ENCODE measurements around the gene PTPRN2.

DNA sequence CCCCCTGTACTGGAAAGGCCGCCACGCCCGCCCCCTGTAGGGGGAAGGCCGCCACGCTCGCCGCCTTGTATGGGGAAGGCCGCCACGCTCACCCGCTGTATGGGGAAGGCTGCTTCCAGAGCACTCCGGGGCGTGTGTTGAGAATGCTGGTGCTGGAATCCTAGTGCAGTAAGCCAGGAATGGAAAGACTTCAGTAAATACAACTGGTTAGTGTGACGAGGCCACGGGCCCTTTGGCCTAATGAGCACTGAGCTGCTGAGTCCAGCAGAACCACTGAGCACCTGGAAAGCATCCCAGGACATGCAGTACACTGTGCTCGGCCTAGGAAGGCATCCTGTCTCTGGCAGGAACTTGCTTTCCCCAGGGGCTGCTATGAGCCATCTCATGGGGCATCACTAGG, 398.9 kb downstream of the PTPRN2 start:
- TF ChIP-seq, protein P1, sequence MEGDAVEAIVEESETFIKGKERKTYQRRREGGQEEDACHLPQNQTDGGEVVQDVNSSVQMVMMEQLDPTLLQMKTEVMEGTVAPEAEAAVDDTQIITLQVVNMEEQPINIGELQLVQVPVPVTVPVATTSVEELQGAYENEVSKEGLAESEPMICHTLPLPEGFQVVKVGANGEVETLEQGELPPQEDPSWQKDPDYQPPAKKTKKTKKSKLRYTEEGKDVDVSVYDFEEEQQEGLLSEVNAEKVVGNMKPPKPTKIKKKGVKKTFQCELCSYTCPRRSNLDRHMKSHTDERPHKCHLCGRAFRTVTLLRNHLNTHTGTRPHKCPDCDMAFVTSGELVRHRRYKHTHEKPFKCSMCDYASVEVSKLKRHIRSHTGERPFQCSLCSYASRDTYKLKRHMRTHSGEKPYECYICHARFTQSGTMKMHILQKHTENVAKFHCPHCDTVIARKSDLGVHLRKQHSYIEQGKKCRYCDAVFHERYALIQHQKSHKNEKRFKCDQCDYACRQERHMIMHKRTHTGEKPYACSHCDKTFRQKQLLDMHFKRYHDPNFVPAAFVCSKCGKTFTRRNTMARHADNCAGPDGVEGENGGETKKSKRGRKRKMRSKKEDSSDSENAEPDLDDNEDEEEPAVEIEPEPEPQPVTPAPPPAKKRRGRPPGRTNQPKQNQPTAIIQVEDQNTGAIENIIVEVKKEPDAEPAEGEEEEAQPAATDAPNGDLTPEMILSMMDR (IDR thresholded peaks at IDR 0.05; ENCODE audit: control extremely low read depth in 1 of 3, insufficient read depth in 1 of 3, low read depth in 1 of 3, low read length in 3 of 3), result no peak
- TF ChIP-seq EZH2 (IDR thresholded peaks at IDR 0.05; ENCODE audit: low read depth, low read length, severe bottlenecking), result no peak

All from H1 (cell line).